Astrocyte (in vitro differentiated cells and primary cell): Measurements from ENCODE around the gene CDC20. TPM values are rescaled to one million over a fixed set of nuclear protein-coding genes. Genes with fewer than 3 reads are reported as not detected.

Experiments
- DNase-seq: peaks from one replicate; pipeline ENCODE4 v3.0.0-alpha.2; 2010; ENCODE audit warnings: low read depth
- FAIRE-seq: peaks from 2 replicates; lab custom pipeline; 2011; peaks lifted over from hg19 to GRCh38; lab: Jason Lieb, UNC
- H2AFZ ChIP-seq: 2 replicates; pipeline ENCODE4 v1.6.0; 2012; ENCODE audit warnings: low read depth, low read length, inconsistent platforms
- H3K27ac ChIP-seq: 2 replicates; pipeline ENCODE4 v1.5.1; 2011; ENCODE audit warnings: low read depth, low read length, inconsistent platforms
- H3K27me3 ChIP-seq: 2 replicates; pipeline ENCODE4 v1.6.0; 2011; ENCODE audit warnings: low read length, inconsistent platforms; ENCODE audit not compliant: insufficient read depth
- H3K36me3 ChIP-seq: 2 replicates; pipeline ENCODE4 v1.5.1; 2011; ENCODE audit warnings: low read length, inconsistent platforms; ENCODE audit not compliant: insufficient read depth
- H3K4me1 ChIP-seq: 2 replicates; pipeline ENCODE4 v1.5.1; 2011; ENCODE audit warnings: low read length, inconsistent platforms; ENCODE audit not compliant: insufficient read depth
- H3K4me2 ChIP-seq: 2 replicates; pipeline ENCODE4 v1.6.0; 2012; ENCODE audit warnings: low read length, inconsistent platforms
- H3K4me3 ChIP-seq: 2 replicates; pipeline ENCODE4 v1.5.1; 2011; ENCODE audit warnings: low read depth, mild to moderate bottlenecking, low read length, inconsistent platforms; ENCODE audit not compliant: insufficient read depth
- H3K79me2 ChIP-seq: 2 replicates; pipeline ENCODE4 v1.6.0; 2012; ENCODE audit warnings: mild to moderate bottlenecking, low read length, inconsistent platforms; ENCODE audit not compliant: insufficient read depth
- H3K9ac ChIP-seq: 2 replicates; pipeline ENCODE4 v1.6.0; 2012; ENCODE audit warnings: mild to moderate bottlenecking, low read length, inconsistent platforms
- H3K9me3 ChIP-seq: 2 replicates; pipeline ENCODE4 v1.5.1; 2012; ENCODE audit warnings: low read depth, mild to moderate bottlenecking, low read length, inconsistent platforms; ENCODE audit not compliant: insufficient read depth
- H4K20me1 ChIP-seq: 2 replicates; pipeline ENCODE4 v1.6.0; 2012; ENCODE audit warnings: low read length, inconsistent platforms; ENCODE audit not compliant: insufficient read depth
- H3K27ac Mint-ChIP-seq: one replicate; pipeline ENCODE4 v1.8.0; 2021; ENCODE audit warnings: mild to moderate bottlenecking, mixed read lengths; ENCODE audit not compliant: unreplicated experiment
- H3K27me3 Mint-ChIP-seq: one replicate; pipeline ENCODE4 v1.8.0; 2021; ENCODE audit warnings: low read depth, mixed read lengths; ENCODE audit not compliant: unreplicated experiment
- H3K36me3 Mint-ChIP-seq: one replicate; pipeline ENCODE4 v1.8.0; 2021; ENCODE audit warnings: low read depth, mixed read lengths; ENCODE audit not compliant: unreplicated experiment
- H3K4me1 Mint-ChIP-seq: one replicate; pipeline ENCODE4 v1.8.0; 2021; ENCODE audit warnings: low read depth, mixed read lengths; ENCODE audit not compliant: unreplicated experiment
- H3K4me3 Mint-ChIP-seq: one replicate; pipeline ENCODE4 v1.8.0; 2021; ENCODE audit warnings: mild to moderate bottlenecking, moderate library complexity, mixed read lengths; ENCODE audit not compliant: unreplicated experiment
- H3K9me3 Mint-ChIP-seq: one replicate; pipeline ENCODE4 v1.8.0; 2021; ENCODE audit warnings: mild to moderate bottlenecking, mixed read lengths; ENCODE audit not compliant: unreplicated experiment
- CTCF ChIP-seq: IDR thresholded peaks from 2 replicates; pipeline ENCODE4 v1.5.1; 2011; ENCODE audit warnings: low read depth, mild to moderate bottlenecking, inconsistent platforms, low read length, moderate library complexity; ENCODE audit not compliant: insufficient read depth
- EZH2 ChIP-seq: IDR thresholded peaks from 2 replicates; pipeline ENCODE4 v1.6.1; 2012; ENCODE audit warnings: mild to moderate bottlenecking, low read length, inconsistent platforms; ENCODE audit not compliant: insufficient read depth
- total RNA-seq: library from RNA; stranded (reverse); gene quantifications from 2 replicates; pipeline ENCODE4 v1.2.1, GENCODE V29; 2021

Gene CDC20
- total RNA-seq, 1 donor from 2014 or later = 14.5 TPM

DNA sequence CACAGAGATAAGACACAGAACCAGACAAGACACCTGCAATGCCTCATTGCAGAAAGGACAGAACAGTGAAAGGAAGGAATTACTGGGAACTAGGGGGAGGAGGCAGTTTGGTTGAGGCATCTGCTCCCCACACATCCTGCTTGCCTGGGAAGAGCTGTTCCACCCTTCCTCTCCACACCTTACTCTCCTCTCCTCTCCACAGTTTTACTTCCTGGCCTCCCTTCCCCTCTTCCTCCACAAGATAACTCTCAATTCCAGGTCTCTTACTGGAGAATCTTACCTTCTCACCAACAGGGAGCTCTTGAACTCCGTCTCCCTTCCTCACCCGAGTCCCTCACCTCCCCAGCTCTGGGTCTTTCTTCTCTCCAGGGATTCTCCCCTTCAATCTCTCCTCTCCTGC lies 6.9 kb downstream of the CDC20 start:
- Histone ChIP-seq H3K4me3 (peak overlapping the region; percentile 69), H3K79me2 (peaks cover 83% of the 10 kb centered on the region), H3K4me1 (peaks cover 36% of the 10 kb centered on the region), H3K27me3 (no peaks in the 10 kb centered on the region), H3K27ac (no peak overlapping the region), H4K20me1 (peaks cover 49% of the 10 kb centered on the region), H3K9me3 (no peaks in the 10 kb centered on the region), H3K36me3 (peaks cover 38% of the 10 kb centered on the region), H3K4me2 (peak overlapping the region; percentile 89), H3K9ac (peak overlapping the region; percentile 86), H2AFZ (no peak overlapping the region)
- FAIRE-seq (no peak), DNase-seq (no peak)
- Mint-ChIP-seq H3K27ac (no peak overlapping the region), H3K9me3 (no peaks in the 10 kb centered on the region), H3K36me3 (peaks cover 31% of the 10 kb centered on the region), H3K27me3 (no peaks in the 10 kb centered on the region), H3K4me1 (peaks cover 19% of the 10 kb centered on the region), H3K4me3 (peak overlapping the region; percentile 91)
- TF ChIP-seq EZH2 (no peak), CTCF (no peak)

DNA sequence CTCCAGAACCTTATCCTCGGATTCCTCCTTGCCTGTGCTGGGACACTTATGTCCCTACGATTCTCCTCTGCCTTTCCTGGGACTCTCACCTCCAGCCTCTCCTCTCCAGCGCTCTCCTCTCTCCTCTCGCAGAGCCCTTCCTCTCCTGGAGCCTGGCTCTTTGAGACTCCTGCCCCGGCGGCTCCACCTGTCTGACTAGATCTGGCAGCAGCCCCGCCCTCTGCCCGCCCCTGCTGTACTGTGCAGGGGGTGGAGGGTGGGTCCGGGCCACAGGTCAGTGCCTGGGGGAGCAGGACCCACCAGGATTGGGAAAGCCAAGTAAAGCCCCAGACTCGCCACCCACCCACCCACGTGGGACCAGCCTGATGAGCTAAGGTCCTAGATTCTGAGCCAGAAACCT lies 7.4 kb downstream of the CDC20 start:
- H3K4me2 ChIP-seq = peak overlapping the region; percentile 89
- no peak for FAIRE-seq
- H3K27me3 Mint-ChIP-seq = no peaks in the 10 kb centered on the region

More for the DNA sequence above, 7.4 kb downstream of the CDC20 start:
- peaks cover 35% of the 10 kb centered on the region for H3K36me3 ChIP-seq
- Mint-ChIP-seq H3K36me3 (peaks cover 27% of the 10 kb centered on the region), H3K27ac (no peak overlapping the region), H3K9me3 (no peaks in the 10 kb centered on the region), H3K4me1 (peaks cover 19% of the 10 kb centered on the region), H3K4me3 (peak overlapping the region; percentile 91)
- no peaks in the 10 kb centered on the region for H3K9me3 ChIP-seq
- no peak for TF ChIP-seq EZH2
- no peak for TF ChIP-seq CTCF
- peaks cover 31% of the 10 kb centered on the region for H3K4me1 ChIP-seq
- peaks cover 78% of the 10 kb centered on the region for H3K79me2 ChIP-seq
- H4K20me1 ChIP-seq = peaks cover 44% of the 10 kb centered on the region
- H2AFZ ChIP-seq = no peak overlapping the region
- DNase-seq = no peak
- H3K27ac ChIP-seq = no peak overlapping the region
- H3K9ac ChIP-seq = peak overlapping the region; percentile 86
- H3K27me3 ChIP-seq = no peaks in the 10 kb centered on the region
- H3K4me3 ChIP-seq = peak overlapping the region; percentile 69
